Fibroblast of pulmonary artery (primary cell): Measurements from ENCODE around the gene P2RY1.
A peak's percentile ranks its signal among the peaks of the same experiment; 100 is the strongest.

Experiments used
- DNase-seq: peaks from one replicate; pipeline ENCODE4 v3.0.0-alpha.2; 2010; ENCODE audit warnings: low read depth
- H3K4me3 ChIP-seq: replicated peaks from 2 replicates; pipeline ENCODE4 v1.5.1; 2011; ENCODE audit warnings: low read depth, mild to moderate bottlenecking, control low read depth, low read length, moderate library complexity
- TF ChIP-seq, protein P1 (sequence below): IDR thresholded peaks from 2 replicates; pipeline ENCODE4 v1.5.1; 2011; ENCODE audit warnings: mild to moderate bottlenecking, control low read depth, low read length, inconsistent platforms; ENCODE audit errors: missing control alignments

P2RY1 gene

DNA sequence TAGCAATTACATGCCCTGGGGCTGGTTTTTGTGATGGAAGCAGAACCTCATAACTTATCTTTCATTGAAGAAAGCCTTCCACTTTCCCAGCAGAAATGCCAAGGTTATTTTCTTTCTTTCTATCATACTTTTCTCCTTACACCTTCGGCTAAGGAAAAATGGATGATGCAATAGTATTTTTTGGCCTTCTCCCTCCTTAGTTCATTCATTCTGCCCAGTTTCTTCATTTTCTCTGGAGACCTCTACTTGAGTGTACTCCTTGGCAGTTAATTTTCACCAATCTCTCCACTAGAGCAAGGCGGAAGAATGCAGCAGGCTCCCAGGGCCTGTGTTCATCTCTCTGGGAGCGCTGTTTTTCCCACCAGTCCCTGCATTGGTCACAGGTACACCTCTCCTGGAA, 7.6 kb upstream of the P2RY1 start:
- no peak for DNase-seq
- H3K4me3 ChIP-seq = no peak overlapping the region
- TF ChIP-seq, protein P1, sequence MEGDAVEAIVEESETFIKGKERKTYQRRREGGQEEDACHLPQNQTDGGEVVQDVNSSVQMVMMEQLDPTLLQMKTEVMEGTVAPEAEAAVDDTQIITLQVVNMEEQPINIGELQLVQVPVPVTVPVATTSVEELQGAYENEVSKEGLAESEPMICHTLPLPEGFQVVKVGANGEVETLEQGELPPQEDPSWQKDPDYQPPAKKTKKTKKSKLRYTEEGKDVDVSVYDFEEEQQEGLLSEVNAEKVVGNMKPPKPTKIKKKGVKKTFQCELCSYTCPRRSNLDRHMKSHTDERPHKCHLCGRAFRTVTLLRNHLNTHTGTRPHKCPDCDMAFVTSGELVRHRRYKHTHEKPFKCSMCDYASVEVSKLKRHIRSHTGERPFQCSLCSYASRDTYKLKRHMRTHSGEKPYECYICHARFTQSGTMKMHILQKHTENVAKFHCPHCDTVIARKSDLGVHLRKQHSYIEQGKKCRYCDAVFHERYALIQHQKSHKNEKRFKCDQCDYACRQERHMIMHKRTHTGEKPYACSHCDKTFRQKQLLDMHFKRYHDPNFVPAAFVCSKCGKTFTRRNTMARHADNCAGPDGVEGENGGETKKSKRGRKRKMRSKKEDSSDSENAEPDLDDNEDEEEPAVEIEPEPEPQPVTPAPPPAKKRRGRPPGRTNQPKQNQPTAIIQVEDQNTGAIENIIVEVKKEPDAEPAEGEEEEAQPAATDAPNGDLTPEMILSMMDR = no peak

DNA sequence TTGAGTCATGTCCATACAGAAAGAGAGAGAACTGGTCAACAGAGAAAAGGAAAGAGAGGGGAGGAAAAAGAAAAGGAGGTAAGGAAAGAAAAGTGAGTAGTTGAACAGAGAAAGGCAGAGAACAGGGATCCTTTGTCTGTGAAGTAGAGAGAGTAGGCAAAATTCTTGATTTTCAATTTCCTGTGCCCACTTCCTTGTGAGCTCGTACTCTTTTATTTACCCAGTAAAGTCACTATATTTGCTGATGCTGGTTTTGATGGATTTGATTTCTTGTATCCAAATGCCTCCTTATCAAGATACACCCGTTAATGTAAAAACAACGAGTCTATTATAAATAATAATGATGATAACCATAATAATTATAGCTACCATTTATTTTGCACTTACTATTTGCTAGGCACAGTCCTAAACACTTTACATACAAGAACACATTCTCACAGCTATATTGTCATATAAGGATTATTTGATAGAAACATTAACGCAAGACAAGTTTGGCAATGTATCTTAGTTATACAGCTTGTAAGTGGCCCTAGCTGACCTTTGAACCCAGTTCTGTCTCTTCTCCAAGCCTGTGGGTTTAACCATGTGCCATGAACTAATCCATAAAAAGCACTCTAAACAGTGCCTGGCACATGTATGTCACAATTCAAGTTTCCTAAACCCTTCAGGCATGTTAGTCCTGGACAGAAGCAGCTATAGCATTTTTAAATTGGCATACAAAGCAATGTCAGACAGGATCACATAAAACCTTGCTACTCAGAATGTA, 6.7 kb upstream of the P2RY1 start:
- no peak overlapping the region for H3K4me3 ChIP-seq
- TF ChIP-seq, protein P1 = no peak
- DNase-seq = no peak

DNA sequence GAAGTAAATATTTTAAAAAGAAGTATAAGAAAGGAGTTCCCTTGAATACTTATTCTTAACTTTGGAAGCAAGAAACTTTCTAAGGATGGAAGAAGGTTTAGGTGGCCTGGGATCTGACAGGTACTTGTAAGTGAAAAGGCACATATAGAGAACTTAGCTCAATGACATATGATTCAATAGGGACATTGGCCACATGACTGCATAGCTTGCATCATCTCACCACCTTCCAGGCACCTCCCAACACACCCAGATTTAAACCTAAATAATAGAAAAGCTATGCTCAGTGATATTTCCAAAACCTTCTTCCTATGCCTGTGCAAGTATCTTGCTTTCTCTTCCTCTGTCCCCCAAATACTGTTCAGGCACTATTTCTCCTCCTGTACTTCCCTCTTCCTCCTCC, 4.7 kb upstream of the P2RY1 start:
- TF ChIP-seq, protein P1 = no peak
- DNase-seq = no peak
- H3K4me3 ChIP-seq = no peak overlapping the region

DNA sequence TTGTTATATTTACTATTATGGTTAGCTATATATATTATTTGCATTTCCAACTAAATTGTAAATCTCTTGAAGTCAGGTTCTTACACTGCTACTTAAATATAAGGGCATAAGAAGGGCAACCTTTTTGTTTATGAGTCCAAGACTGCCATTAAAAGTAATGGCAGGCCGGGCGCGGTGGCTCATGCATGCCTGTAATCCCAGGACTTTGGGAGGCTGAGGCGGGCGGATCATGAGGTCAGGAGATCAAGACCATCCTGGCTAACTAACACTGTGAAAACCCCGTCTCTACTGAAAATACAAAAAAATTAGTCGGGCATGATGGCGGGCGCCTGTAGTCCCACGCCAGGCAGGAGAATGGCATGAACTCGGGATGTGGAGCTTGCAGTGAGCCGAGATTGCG, 2.9 kb upstream of the P2RY1 start:
- DNase-seq = no peak
- no peak overlapping the region for H3K4me3 ChIP-seq
- TF ChIP-seq, protein P1 = no peak

DNA sequence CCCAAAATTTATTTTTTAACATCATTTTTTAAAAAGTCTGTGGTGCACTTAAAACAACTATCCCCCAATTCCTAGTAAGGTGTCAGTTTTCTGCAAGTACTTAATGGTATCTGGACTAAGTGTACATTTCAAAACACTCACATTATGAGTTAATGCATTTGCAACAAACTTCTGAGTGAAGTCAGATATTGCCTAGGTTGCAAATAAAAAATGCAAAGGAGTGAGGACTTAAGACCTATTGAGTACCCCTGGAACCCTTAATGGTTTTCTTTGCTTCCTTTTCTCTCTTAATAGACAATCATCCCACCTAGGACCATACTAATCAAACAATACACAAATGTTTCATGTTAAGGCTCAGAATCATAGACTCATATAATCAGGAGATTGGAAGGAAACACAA, 1.8 kb upstream of the P2RY1 start:
- no peak for DNase-seq
- H3K4me3 ChIP-seq = no peak overlapping the region
- TF ChIP-seq, protein P1 = no peak

DNA sequence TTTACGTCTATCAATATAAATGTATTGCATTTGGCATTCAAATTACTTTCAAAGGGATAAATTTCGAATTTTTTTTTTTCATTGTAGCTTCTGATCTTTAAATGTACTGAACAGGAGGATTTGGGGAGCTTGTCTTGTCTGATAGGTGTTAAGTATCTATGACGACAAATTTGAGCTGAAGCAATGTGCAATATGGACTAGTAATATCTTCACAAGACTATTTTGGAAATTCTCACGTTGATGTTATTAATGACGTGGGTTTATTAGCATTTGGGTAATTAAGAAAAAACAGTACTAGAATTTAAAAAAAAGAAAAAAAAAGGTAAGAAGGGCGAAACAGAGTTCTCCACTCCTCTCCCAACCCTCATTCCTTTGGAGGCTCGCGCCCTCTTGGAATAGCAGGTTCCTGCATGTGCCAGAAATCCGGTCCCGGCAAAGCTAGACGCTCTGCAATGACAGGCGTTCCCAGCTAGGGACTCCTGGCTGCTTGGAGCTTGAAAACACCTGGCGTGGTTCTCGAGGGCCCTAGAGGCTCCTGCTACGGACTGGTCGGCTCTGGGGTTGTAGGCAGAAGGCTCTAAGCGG, 648 bp upstream of the P2RY1 start:
- H3K4me3 ChIP-seq = peak overlapping the region; percentile 76
- no peak for DNase-seq
- TF ChIP-seq, protein P1 = peak; percentile 19
